ENCODE results near the gene ANKRD17.
A peak's percentile ranks its signal among the peaks of the same experiment; 100 is the strongest.

Gene ANKRD17

DNA sequence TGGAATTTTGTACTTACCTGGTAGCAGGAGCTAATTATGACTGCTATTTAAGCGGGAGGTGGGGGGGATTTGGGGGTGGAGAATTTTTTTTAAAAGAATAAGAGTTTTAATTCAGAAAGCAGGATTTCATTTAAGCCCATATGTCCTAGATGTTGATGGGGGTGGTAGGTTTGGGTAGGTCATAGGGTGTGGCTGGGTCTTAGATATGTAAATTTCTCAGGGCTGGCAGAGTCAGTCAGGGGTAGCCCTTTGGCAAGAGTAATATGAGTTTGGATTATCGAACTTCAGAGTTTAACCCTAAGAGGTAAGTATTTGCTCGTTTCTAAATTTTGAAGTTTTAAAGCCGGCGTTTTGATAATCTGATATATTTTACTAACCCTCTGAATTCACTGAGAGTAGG lies 153.9 kb downstream of the ANKRD17 start:
- DNase-seq (ENCODE audit: low read depth) = no peak

DNA sequence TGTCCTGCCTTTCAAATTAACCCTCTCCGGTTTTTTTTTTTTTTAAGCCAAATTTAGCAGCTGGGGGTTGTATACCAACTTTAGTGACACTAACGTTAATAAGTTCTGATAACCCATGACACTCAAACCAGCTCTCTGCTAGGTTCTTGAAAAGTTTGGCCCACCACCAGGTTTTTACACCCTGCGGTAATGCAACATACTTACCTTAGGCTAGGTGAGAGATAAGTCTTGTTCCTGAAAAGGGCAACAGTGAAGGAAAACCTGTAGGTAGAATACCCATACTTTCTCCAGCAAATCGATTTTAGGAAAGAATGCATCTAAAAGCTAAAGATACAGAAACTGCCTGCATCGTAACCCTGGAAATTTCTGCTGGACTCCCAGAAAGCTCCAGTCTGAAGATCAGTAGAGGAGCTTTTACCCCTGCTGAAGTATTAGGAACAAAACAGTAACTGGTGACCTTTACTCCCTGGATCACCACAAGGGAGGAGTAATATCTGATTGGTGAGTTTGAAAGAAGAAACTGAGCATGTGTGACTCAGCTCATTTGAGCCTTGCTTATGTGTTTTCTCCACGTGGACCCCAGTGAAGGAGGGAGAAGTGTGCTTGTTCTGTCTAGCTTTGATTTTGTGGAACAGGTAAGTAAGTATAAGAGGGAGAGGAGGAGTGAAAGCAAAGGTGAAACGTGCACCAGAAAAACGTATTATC lies 154.6 kb downstream of the ANKRD17 start:
- no peak for DNase-seq (ENCODE audit: low read depth)

DNA sequence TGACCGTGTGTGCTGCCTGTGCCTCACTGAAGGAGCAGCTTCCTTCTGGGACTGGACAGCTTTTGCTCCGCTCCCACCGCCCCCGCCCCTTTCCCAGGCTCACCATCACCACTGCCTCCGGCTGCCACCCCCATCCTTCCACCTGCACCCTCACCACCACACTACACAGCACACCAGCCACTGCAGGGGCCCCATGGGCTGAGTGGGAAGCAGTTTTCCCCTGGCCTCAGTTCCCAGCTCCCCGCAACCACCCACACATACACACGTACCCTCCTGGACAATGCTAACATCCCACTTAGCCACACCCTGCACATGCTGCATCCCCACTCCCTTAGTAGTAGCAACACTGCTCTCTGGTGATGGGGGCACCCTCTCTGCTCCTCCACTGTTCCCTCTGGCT lies 159.5 kb downstream of the ANKRD17 start:
- no peak for DNase-seq (ENCODE audit: low read depth)

DNA sequence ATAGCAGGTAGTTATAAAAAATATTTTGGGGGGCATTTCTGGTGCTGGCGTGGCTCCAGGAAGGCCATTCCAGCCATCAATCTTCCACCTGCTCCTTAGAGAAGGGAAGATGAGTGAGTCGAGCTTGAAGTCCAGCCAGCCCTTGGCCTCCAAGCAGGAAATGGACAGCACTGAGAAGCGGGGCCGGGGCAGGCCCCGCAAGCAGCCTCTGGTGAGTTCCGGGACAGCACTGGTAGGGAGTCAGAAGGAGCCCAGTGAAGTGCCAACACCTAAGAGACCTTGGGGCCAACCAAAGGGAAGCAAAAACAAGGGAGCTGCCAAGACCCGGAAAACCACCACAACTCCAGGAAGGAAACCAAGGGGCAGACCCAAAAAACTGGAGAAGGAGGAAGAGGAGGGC lies 159.9 kb downstream of the ANKRD17 start:
- DNase-seq (ENCODE audit: low read depth) = no peak

DNA sequence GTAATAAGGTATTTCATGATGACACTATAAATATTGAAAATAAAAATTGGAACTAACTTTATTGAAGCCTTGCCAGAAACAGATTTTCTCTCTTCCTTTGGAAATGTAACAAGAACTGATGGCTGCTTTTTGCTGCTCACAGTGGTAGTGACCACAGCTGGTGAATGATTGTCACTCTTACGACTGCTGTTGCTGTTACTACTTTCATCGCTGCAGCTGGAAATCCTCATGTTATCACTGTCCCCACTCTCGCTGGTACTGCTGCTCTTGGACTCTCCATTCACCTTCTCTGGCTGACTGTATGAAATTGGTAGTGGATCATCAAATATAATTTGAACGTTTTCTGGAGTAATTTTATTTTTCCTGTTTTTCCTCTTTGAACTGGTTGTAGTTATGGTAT lies 160.6 kb downstream of the ANKRD17 start:
- no peak for DNase-seq (ENCODE audit: low read depth)

DNA sequence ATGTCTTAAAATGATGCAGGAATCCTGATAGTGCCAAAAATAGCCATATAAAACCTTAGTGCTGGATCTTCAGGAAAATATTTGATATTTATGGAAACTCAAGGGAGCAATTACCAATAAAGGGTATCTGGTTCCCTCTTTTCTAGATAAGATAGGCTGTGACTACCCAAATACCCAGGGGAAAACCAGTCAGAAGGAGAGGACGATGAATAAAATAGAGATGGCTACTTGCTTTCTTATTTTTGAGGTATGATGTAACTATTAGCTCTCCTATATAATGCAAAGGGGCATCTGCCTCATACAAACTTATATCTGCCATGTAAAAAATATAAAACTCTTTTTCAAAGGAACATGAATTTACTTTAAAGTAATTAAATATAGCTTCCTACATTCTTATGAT lies 165.7 kb downstream of the ANKRD17 start:
- no peak for DNase-seq (ENCODE audit: low read depth)

DNA sequence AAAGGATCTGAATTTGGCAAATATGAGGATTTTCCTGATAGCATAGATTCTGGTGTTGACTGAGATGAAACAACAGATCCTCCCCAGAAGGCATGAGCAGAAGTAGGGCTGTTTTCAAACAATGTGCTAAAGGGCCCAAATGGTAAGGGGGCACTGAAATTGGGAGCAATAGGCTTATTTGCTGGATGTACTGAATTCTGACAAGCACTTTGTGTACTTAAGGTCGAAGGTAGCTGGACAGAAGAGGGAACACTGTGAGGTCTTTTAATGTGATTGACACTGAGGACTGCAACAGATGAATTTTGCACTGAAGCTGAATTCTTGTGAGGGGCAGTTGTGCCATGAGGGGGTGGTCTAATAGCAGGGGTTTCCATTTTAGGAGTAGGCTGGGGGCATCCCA lies 167.9 kb downstream of the ANKRD17 start:
- no peak for DNase-seq (ENCODE audit: low read depth)

DNA sequence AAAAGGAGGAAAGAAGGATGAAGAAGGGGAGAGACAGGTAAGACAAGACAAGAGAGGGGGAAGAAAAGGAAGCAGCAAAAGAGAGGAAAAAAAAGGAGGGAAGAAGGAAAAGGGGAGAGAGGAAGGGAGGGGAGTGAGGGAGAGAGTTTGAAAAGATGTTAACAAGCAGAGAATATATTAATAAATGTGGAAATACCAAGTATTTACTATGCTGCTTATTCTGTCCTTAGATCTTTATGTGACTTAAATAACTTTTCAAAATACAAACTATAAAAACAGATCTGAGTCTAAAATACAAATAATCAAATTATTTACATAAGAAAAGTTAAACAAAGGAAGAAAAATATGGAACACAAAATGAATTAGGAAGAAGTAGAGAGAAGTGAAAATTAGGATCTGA lies 170.7 kb downstream of the ANKRD17 start:
- no peak for DNase-seq (ENCODE audit: low read depth)

DNA sequence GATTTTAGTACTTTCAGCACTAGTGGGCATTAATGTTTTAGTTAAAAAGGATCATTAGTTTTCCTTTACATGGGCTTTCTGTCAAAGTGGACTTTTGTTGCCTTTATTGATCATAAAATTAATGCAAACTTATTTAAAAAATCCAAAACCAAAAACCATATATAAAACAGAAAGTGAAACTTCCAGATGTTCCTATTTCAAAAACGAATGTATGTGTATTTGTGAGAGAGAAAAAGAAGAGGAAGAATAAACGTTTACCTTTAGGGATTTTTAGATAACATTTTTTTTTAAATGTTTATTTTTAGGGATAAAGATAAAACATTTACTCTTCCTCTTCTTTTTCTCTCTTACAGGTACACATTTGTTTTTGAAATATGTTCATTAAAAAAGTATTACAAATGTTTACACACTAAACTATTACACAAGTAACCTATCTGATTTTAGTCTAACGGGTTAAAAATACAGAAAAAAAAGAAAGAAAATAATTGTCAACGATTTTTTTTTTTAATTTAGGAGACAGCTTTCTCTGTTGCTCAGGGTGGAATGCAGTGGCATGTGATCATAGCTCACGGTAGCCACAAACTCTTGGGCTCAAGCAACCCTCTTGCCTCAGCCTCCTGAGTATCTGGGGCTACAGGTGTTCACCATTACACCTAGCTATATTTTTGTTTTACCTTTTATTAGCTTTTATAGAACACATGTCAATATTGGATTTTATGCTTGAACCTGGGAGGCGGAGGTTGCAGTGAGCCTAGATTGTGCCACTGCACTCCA lies 172.3 kb downstream of the ANKRD17 start:
- DNase-seq (ENCODE audit: low read depth) = no peak

DNA sequence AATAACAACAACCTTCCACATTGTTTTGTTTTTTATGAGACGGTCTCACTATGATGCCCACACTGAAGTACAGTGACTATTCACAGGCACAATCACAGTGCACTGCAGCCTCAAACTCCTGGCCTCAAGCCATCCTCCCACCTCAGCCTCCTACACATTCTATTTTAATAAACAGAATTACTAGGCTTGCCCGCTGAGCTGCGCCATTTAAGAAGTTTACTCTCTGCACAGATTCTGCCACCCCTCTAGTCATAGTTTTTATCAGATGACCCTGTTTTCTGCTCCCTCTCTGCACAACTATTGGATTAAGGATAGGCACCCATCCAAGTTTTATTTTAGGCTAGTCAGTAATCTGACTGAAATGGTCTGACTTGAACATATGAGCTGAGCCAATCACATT lies 177.8 kb downstream of the ANKRD17 start:
- DNase-seq (ENCODE audit: low read depth) = no peak

DNA sequence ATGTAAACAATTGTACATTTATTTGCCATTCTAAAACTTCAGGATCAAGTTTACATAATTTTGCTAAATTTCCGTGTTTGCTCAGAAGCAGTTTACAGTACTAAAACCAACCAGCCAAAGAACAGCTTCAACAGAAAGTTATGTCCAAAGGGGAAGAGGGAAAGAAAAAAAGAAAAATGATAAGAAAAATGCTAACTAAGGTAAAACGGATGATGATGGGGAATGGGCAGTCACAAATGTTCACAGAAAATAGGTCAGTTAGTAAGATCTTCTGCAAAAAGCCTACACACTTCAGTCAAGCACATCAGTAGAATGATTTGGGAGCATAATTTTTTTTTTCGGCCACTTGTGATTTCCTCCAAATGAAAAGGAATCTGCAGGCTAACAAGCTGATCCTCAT lies 182.8 kb downstream of the ANKRD17 start:
- DNase-seq (ENCODE audit: low read depth) = no peak

DNA sequence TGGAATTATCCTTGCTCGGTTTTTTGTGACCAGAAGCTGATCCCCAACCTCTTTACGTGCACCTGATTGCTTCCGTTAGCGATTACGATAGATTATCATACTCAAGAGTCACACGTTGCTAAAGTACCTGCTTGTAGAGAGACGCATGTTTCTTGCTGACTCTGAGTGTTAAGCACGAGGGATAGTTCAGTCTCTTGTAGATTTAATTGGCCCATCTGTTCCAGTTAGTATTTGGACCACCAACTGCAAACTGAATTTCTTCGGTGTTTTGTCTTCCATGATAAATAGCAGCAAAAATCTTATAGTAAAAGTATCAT lies 188.6 kb downstream of the ANKRD17 start:
- no peak for DNase-seq (ENCODE audit: low read depth)

DNA sequence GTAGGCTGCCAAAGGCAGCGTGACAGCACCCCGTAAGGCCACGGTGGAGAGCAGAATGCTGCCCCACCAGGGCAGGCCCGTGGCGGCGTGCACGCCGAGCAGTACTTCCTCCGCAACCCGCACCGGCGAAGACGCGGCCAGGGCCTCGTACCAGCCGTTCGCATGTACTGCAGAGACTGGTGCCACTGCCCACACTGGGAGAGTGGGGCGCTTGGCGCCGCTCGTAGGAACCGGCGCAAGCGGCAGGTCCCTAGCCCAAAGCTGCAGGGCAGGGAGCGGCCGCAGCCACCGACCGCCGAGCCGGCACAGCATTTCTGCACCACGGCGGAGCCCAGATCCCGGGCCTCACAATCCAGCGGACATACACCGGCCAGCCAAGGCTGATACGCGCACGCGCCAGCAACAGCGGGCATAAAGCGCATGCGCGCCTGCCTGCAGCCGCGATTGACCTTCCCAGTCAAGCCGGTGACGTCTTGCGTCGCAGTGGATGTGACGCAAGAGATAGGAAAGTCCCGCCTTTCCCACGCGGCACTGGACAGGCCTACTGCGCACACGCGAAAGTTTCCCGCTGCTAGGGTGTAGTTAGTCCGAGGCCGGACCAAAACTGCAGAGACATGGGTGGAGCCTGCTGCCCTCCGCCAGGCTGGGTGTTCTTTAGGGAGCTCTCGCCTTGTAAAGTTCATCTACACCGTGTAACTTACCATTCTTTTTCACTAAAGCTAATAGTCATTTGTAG lies 189.1 kb downstream of the ANKRD17 start, which contains the start of gene COX18:
TSS of gene COX18 (minus strand) at position 379 of the 736 bp plus-strand sequence. CDS start at position 312, 67 bp downstream.
- peak; percentile 91 for DNase-seq (ENCODE audit: low read depth)

DNA sequence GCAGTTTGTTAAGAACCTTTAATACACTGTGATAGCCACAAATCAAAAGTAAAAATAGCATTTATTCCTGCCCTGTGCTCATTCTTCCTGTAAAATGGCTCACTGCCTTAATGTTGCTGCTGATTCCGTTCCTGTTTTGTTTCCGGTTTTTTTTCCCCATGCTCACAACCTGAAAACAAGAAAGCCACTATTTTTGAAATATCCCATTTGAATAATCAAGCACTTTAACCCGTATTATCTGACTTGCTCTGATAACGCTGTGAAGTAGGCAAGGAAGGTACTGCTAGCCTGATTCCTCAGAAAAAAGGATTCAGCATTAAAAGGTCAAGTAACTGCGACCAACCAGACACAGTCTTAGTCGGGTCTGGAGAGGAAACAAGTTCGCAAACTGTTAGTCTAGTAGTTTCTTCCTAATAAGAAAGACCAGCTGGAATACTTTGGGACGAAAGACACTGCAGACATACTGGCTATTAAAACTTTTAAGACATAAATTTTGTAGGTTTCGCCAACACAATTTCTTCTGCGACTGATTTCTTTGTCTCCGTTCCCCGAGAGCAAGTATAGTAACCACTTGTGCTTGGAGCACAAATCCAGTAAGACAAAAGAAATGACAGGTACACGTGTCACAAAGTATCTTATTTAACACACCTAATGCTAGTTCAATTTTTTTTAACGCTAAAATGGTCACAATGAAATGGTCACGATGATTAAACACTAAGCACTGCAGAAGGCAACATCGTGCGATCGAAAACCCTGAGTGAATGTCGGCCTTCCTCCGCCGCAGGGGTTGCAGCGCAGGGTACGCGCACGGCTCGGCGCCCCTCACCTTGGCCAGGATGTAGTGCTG lies 189.9 kb downstream of the ANKRD17 start:
- no peak for DNase-seq (ENCODE audit: low read depth)

DNA sequence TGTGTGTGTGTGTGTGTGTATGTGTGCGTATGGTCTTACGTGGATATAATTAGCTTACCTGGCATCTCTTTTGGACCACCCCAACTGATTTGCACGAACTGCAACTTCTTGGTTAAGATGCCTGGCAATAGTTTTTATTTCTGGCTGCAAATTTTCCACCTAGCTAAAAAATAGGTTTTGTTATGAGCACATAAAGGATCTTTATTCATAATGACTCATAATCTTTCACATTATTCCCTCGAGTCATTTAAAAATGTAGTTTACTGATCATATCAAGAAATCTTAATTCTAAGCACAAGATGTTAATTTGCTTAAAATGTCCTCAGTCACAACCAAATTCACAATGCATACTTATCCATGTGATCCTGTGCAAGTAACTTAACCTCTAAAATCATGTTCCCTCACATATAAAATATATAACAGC lies 190.6 kb downstream of the ANKRD17 start:
- no peak for DNase-seq (ENCODE audit: low read depth)

DNA sequence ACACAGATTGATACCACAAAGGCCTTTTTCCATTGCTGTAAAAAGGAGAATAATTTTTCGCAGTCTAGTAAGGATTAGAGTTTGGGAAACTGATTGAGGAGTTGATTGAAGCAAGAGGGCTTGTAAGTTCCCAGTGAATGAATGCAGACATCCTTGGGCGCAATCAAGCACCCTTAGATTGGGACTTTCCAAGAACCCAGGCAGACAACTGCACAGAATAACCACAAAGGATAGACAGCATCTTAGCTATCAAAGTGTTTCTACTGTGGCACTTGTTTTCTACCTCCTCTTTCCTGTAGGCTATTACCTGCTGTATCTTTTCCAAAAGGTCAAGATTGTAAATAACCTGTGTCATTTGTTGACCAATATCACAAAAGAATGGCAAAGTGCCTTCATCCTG lies 191.7 kb downstream of the ANKRD17 start:
- DNase-seq (ENCODE audit: low read depth) = no peak

DNA sequence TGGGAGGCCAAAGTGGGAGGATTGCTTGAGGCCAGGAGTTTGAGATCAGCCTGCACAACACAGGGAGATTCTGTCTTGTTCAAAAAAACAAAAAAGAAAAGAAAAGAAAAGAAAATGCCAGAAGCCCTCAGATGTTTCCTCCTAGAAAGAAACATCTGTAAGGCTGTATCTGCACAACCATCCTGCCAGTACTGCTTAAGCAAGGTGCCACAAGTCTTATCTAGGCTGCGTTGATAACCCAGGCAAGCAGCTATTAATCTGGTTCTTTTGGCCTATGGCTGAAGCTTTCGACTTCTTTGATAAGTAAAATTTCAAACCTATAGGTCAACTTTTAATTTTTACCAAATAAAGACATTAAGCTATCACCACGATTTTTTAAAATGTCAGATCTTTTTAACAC lies 192.2 kb downstream of the ANKRD17 start:
- DNase-seq (ENCODE audit: low read depth) = no peak

DNA sequence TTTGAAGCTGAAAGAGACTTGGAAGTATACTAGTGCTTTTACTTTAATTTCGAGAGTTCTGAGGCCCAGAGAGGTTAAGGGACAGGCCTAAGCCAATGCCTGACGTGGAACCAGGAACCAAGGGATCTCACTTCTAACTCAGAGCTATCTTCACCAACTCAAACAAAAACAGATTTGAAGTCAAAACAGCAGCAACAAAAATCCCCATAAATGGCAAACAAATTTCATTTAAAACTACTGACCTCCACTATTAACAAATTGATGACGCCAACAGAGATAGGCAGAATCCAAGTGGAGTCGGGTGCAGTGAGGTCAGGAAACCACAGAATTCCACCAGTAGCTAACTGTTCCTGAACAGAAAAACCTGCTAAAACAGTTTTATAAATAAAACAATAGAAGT lies 194.1 kb downstream of the ANKRD17 start:
- DNase-seq (ENCODE audit: low read depth) = no peak

DNA sequence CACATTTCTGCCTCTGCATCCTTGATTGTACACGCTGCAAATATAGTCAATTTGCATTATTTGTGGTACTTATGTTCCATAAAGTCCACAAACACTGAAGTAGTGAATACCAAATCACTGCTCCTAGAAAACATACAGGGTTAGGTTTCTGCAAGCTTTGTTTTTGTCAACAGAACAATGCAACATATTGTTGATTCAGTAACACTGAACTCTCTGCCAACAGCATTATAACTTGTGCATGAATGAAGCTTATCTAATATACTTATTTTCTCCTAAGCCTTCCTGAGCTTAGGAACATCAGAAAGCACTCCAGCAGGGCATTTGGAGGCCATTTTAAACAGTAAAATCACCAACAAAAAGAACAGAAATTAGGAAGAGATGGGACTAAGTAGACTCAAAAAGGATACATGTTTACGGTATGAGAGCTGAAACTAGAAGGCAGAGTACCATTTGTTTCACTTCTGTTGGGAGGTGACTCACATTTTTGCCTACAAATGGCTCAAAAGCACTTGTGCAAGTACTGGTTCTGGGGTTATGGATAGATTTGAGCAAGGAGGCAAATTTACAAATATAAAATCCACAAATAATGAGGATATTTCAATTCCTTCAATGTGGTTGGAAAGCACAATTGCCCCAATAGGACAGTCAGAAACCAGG lies 203.2 kb downstream of the ANKRD17 start:
- DNase-seq (ENCODE audit: low read depth) = no peak

DNA sequence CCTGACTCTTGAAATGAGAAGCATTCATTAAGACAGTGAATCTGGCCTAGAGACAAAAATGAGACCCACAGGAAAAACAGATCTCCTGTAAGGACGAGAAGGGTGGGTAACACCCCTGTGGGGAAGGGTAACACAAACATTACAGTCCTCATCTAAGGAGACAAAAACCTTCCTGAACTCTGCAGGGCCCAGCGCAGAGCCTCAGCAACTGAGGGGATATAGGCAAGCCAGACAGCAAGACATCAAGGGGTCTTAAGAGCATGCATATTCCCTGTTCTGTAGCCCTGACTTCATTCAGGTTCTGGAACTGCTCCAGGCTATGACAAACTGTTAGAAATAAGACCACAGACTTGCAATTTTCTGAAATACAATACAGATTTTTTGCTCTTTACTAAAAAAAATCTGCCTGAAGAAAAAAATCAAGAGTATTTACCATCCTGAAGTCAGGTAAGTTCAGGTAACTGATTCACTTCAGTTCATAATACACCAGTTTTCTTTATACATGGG lies 204.6 kb downstream of the ANKRD17 start:
- no peak for DNase-seq (ENCODE audit: low read depth)

DNA sequence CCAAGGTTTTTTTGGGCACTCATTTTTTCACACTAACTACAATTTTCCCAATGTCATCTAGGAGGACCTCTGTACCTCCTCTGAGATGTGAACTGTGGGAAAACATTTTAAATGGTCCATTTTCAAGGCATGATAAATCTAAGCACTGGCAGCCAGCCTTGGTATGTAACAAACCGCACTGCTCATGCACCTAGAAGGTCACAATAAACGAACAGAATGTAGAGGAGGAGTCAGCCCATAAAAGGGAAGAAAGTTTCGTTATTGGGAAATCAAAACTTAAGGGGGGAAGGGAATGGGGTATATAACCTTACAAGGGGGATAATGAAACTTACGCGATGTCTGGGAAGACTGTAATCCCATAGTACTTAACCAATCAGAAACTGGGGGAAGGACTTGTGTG lies 205.5 kb downstream of the ANKRD17 start:
- DNase-seq (ENCODE audit: low read depth) = no peak

All from stimulated activated CD8-positive, alpha-beta memory T cell treated with anti-CD3 and anti-CD28 coated beads, Interleukin-7, amount 100 ng/mL, for 24 hours (primary cell).